IPS DF 6.9 (cell line): ENCODE results near the gene FAM78A.
"Not testable (repeated sequence)": the region's sequence is repeated elsewhere in the genome, so short reads cannot be mapped to it uniquely, and the experiment has no call there.

Experiments
- DNase-seq: peaks from one replicate; pipeline ENCODE4 v3.0.0-alpha.2; 2013; ENCODE audit warnings: low read depth, low spot score
- H3K27ac ChIP-seq: one replicate; pipeline ENCODE4 v1.5.1; 2013; ENCODE audit warnings: low read length, control low read depth
- H3K27me3 ChIP-seq: 2 replicates; pipeline ENCODE4 v1.6.1; 2013; ENCODE audit warnings: mild to moderate bottlenecking, low read length; ENCODE audit not compliant: control insufficient read depth, insufficient read depth
- H3K36me3 ChIP-seq: 2 replicates; pipeline ENCODE4 v1.6.1; 2013; ENCODE audit warnings: low read length; ENCODE audit not compliant: control insufficient read depth, insufficient read depth
- H3K4me1 ChIP-seq: 2 replicates; pipeline ENCODE4 v1.6.1; 2013; ENCODE audit warnings: low read length; ENCODE audit not compliant: control insufficient read depth, insufficient read depth
- H3K4me3 ChIP-seq: 2 replicates; pipeline ENCODE4 v1.5.1; 2013; ENCODE audit warnings: mild to moderate bottlenecking, low read length
- H3K9me3 ChIP-seq: 2 replicates; pipeline ENCODE4 v1.6.1; 2013; ENCODE audit warnings: low read length, inconsistent platforms; ENCODE audit not compliant: control insufficient read depth, insufficient read depth
- WGBS: extraction: QIAGEN DNeasy Blood & Tissue Kit; methylation state at CpG from one replicate; pipeline ENCODE4 v1.1.7; 2013; ENCODE audit warnings: mixed read lengths, missing lambda C conversion rate; ENCODE audit not compliant: insufficient read length, insufficient coverage; 5-methylcytosine and 5-hydroxymethylcytosine counted together

FAM78A gene

GRCh38 chr9:131254626-131255025 lies 21.7 kb downstream of the FAM78A start:
- no peak for DNase-seq
- Histone ChIP-seq H3K36me3 (no peaks in the 10 kb centered on the region), H3K4me3 (no peak overlapping the region), H3K27ac (no peak overlapping the region), H3K4me1 (no peaks in the 10 kb centered on the region), H3K27me3 (no peaks in the 10 kb centered on the region), H3K9me3 (no peaks in the 10 kb centered on the region)
- WGBS, result no CpG with 5 or more reads among the region's 14 CpGs

GRCh38 chr9:131253891-131254491 lies 22.3 kb downstream of the FAM78A start:
- Histone ChIP-seq H3K9me3 (no peaks in the 10 kb centered on the region), H3K27ac (no peak overlapping the region), H3K27me3 (no peaks in the 10 kb centered on the region), H3K4me1 (no peaks in the 10 kb centered on the region), H3K36me3 (no peaks in the 10 kb centered on the region), H3K4me3 (no peak overlapping the region)
- WGBS, result no CpG with 5 or more reads among the region's 14 CpGs
- DNase-seq, result no peak

GRCh38 chr9:131252120-131252519 lies 24.2 kb downstream of the FAM78A start:
- no peaks in the 10 kb centered on the region for H3K4me1 ChIP-seq
- no peaks in the 10 kb centered on the region for H3K27me3 ChIP-seq
- no peak overlapping the region for H3K27ac ChIP-seq
- WGBS, result no CpG with 5 or more reads among the region's 23 CpGs
- no peak overlapping the region for H3K4me3 ChIP-seq
- DNase-seq, result no peak
- no peaks in the 10 kb centered on the region for H3K9me3 ChIP-seq
- H3K36me3 ChIP-seq, result no peaks in the 10 kb centered on the region

GRCh38 chr9:131246618-131247017 lies 29.7 kb downstream of the FAM78A start:
- Histone ChIP-seq H3K4me3 (no peak overlapping the region), H3K36me3 (no peaks in the 10 kb centered on the region), H3K9me3 (no peaks in the 10 kb centered on the region), H3K27ac (no peak overlapping the region), H3K4me1 (no peaks in the 10 kb centered on the region), H3K27me3 (no peaks in the 10 kb centered on the region)
- no CpG with 5 or more reads among the region's 4 CpGs for WGBS
- no peak for DNase-seq

- DNase-seq, H3K27ac ChIP-seq, H3K4me3 ChIP-seq, H3K27me3 ChIP-seq, H3K4me1 ChIP-seq, H3K9me3 ChIP-seq, H3K36me3 ChIP-seq: not testable (repeated sequence)
- WGBS, result no CpG with 5 or more reads among the region's 5 CpGs
Observed at GRCh38 chr9:131244331-131244730, 32.0 kb downstream of the FAM78A start.

- DNase-seq, result no peak
- peaks cover 15% of the 10 kb centered on the region for H3K4me1 ChIP-seq
- no peak overlapping the region for H3K27ac ChIP-seq
- H3K4me3 ChIP-seq, result no peak overlapping the region
- no peaks in the 10 kb centered on the region for H3K36me3 ChIP-seq
- no CpG with 5 or more reads among the region's 22 CpGs for WGBS
- H3K27me3 ChIP-seq, result no peaks in the 10 kb centered on the region
- H3K9me3 ChIP-seq, result no peaks in the 10 kb centered on the region
Observed at GRCh38 chr9:131240047-131240921, 36.0 kb downstream of the FAM78A start.

GRCh38 chr9:131239161-131239975 lies 36.9 kb downstream of the FAM78A start:
- H3K27ac ChIP-seq, result no peak overlapping the region
- peaks cover 4% of the 10 kb centered on the region for H3K36me3 ChIP-seq
- H3K27me3 ChIP-seq, result no peaks in the 10 kb centered on the region
- H3K4me3 ChIP-seq, result no peak overlapping the region
- no CpG with 5 or more reads among the region's 23 CpGs for WGBS
- no peaks in the 10 kb centered on the region for H3K9me3 ChIP-seq
- no peak for DNase-seq
- peaks cover 15% of the 10 kb centered on the region for H3K4me1 ChIP-seq

GRCh38 chr9:131238402-131239021 lies 37.8 kb downstream of the FAM78A start:
- DNase-seq, result no peak
- Histone ChIP-seq H3K27me3 (no peaks in the 10 kb centered on the region), H3K27ac (no peak overlapping the region), H3K9me3 (no peaks in the 10 kb centered on the region), H3K36me3 (peaks cover 11% of the 10 kb centered on the region), H3K4me1 (peaks cover 15% of the 10 kb centered on the region), H3K4me3 (no peak overlapping the region)
- WGBS, result no CpG with 5 or more reads among the region's 23 CpGs

- DNase-seq, result no peak
- WGBS, result no CpG with 5 or more reads among the region's 11 CpGs
- Histone ChIP-seq H3K36me3 (peaks cover 14% of the 10 kb centered on the region), H3K4me3 (no peak overlapping the region), H3K4me1 (peaks cover 15% of the 10 kb centered on the region), H3K27ac (no peak overlapping the region), H3K9me3 (no peaks in the 10 kb centered on the region), H3K27me3 (no peaks in the 10 kb centered on the region)
Observed at GRCh38 chr9:131237931-131238401, 38.3 kb downstream of the FAM78A start.

- Histone ChIP-seq H3K36me3 (peaks cover 14% of the 10 kb centered on the region), H3K4me1 (peaks cover 15% of the 10 kb centered on the region), H3K27me3 (no peaks in the 10 kb centered on the region), H3K4me3 (no peak overlapping the region), H3K27ac (no peak overlapping the region), H3K9me3 (no peaks in the 10 kb centered on the region)
- DNase-seq, result no peak
- WGBS, result no CpG with 5 or more reads among the region's 7 CpGs
Observed at GRCh38 chr9:131237291-131237690, 39.0 kb downstream of the FAM78A start.
